Uterus (tissue), 2 donors: ENCODE measurements around the gene ZFR.

ENCODE experiments used
- CTCF ChIP-seq, 4 experiments: fragments of 200-600 bp in 2 of 4; fragments of 450-650 bp in 2 of 4; sonication (generic) in 2 of 4; IDR thresholded peaks; one replicate each; pipeline ENCODE4 v1.5.1; 2016 to 2019; ENCODE audit warnings: antibody characterized with exemption in 4 of 4, mild to moderate bottlenecking in 2 of 4, moderate library complexity in 1 of 4
- POLR2A ChIP-seq, 2 donors: fragments of 450-650 bp; IDR thresholded peaks; one replicate each; pipeline ENCODE4 v1.6.1; 2016; ENCODE audit warnings: antibody characterized with exemption in 2 of 2, mild to moderate bottlenecking in 1 of 2, moderate library complexity in 1 of 2

- TF ChIP-seq CTCF (IDR thresholded peaks at IDR 0.05) (no peak), POLR2A (IDR thresholded peaks at IDR 0.05) (no peak)
Observed at GRCh38 chr5:32315221-32316014, 129.1 kb downstream of the ZFR start.
